Measurements from ENCODE around the gene TBX15. TPM values are rescaled to one million over a fixed set of nuclear protein-coding genes. Genes with fewer than 3 reads are reported as not detected.
A peak's percentile ranks its signal among the peaks of the same experiment; 100 is the strongest.
"Not testable (repeated sequence)": the region's sequence is repeated elsewhere in the genome, so short reads cannot be mapped to it uniquely, and the experiment has no call there.

The TBX15 gene
- polyA plus RNA-seq, 10 donors, result 44.9 to 72.2 (median 59.0) TPM

- DNase-seq, result no peak
Measured at GRCh38 chr1:118931876-118932275, 56.3 kb downstream of the TBX15 start.

DNA sequence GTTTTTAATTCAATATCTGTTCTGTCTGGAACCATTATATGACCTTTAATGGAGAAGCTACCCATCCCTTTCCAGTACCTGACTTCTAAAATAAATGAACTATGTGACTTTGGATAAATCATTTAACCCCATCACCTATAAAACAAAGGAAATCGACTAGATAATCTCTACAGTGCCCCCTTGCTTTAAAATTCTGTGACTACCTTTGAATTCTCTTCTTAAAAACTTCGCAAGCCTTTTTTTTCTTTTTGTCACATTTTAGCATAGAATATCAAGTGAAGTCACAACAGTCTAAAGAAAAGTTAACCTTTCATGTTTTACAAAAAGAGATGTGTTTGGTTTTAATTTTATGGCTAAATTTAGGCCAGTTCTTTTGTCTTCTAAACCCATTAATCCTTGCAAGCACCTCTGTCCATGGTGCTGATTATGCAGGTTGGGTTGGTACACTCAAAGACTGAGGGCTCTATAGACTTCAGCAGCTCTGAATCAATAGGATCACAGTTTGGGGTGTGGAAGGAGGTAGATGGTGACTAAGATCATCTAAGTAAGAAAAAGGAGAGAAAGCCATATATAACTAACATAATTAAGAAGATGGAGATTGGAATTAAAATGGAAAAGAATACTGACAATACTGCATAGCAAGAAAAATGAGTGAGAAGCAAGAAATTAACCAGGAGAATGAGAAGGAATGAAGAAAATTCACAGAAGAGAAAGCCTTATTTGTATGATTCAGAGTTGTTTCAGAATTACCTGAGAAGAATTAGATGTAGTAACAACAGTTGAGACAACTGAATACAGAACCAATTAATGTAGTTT is 59.2 kb downstream of the TBX15 start:
- peak in 2 of 3 donors; percentile 56 to 59 for DNase-seq

- DNase-seq, result no peak
Measured at GRCh38 chr1:118927427-118928187, 60.5 kb downstream of the TBX15 start.

GRCh38 chr1:118926261-118926660 is 61.9 kb downstream of the TBX15 start:
- no peak for DNase-seq

GRCh38 chr1:118925651-118926050 is 62.5 kb downstream of the TBX15 start:
- no peak for DNase-seq

- DNase-seq, result no peak
Measured at GRCh38 chr1:118923319-118923718, 64.8 kb downstream of the TBX15 start.

GRCh38 chr1:118921994-118922393 is 66.1 kb downstream of the TBX15 start:
- no peak for DNase-seq

- peak in 2 of 3 donors; percentile 41 to 72 for DNase-seq
Measured at GRCh38 chr1:118920124-118920717, 67.9 kb downstream of the TBX15 start.

- DNase-seq, result peak in 1 of 3 donors; percentile 22
Measured at GRCh38 chr1:118918940-118919259, 69.2 kb downstream of the TBX15 start.

DNA sequence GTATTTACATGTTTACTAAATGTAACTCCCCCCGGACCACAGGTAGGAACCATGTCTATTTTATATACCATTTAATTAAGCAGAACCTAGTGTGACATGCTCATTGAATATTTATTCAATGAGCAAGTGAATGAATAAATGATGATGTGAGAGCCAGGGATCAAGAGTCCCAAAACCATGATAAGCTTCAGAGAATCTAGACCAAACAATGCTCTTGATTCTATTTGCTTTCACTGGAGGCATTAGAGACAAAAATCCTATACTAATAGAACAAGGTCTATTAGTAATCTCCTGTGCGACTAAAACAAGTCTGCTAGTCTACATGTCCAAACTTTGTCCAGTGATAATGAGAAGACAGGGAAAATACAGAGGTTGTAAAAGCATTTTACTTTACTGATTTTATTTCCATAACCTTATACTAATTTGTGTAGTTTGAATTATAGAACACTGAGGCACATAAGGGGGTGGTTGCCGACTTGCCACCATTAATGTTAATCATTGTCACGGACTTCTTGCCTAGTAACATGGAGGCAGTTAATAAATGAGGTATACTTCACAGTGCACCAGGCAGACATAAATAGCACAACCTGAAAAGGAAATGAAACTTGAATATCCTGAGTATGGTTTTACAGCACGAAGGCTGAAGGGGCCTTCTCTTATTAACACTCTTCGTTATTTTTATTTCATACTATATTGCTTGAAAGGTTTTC is 69.8 kb downstream of the TBX15 start:
- no peak for DNase-seq

DNA sequence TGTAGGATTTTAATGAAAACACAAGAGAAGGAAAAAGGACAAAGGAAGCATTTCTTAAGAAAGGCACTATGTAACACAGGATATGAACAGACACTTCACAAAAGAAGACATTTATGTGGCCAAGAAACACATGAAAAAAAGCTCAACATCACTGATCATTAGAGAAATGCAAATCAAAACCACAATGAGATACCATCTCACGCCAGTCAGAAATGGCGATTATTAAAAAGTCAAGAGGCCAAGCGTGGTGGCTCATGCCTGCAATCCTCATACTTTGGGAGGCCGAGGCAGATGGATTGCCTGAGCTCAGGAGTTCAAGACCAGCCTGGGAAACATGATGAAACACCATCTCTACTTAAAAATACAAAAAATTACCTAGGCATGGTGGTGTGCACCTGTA is 71.8 kb downstream of the TBX15 start:
- not testable (repeated sequence) for DNase-seq

DNA sequence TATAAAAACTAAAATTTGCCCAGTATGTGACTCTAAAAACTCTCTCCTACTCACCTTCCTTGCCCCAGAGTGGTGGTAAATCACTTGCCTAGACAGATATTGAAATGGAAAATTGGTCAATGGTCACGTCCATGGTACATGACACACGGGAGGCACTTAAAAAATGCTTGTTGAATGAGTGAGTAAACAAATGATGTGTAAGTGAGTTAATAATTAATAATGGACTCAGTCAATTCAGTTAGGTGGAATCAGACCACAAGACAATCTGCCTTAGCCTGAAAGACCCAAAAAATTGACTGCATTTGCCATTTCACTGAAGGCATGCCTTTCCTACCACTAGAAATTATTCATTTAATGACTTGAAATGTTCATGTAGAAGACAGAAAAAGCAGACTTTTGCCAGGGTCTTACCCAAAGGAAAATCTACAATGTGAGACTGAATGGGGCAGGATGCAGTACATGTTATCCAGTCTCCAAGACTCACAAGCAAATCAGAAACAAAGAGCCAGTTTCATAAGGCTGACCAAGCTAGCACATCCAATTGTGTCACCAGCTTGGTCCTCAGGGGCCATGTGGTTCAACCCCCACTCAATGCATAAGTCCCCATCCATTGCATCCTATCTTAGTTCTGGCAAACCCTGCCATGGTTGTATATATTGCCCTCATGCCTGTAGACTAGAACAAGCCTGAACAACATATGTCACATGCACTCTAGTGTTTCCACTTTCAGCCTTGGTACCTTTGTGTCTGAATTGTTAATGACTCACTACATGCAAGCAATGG is 73.6 kb downstream of the TBX15 start:
- no peak for DNase-seq

GRCh38 chr1:118913818-118914217 is 74.3 kb downstream of the TBX15 start:
- DNase-seq, result no peak

DNA sequence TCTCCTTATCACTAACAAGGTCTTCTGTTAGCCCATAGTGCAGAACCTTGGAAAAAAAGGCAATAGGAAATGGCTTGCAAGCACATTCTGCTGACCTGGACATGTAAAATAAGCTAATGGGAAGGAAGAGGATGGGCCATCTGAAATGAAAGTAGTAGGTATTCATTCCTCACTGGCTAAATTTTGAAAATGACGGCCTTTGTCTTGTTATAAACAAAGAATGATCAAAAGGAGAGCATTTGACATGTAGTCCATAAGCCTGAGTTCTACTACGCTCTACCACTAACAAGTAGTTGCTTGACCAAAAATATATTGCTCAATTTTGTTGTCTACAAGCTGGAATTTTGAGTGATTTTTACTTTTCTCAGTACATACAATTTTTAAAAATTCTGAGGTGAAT is 75.6 kb downstream of the TBX15 start:
- no peak for DNase-seq

GRCh38 chr1:118911571-118911970 is 76.6 kb downstream of the TBX15 start:
- no peak for DNase-seq

DNA sequence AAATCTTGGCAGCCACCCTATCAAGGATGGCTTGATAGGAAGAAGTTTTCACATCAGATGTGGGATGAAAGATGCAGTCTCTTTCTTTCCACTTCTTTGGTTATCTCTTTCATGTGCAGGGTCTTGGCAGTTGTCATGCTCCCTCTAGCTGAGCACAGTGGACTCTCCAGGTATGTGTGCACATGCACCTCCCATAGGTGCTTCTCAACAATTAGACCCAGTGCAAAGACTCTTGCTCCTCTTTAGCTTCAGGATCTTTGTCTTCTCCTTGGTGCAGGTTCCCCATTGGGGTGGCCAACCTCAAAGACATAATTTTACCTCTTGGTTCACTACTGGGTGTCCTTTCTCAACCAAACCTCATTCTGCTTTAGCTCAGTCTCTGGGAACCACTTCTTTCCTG is 80.7 kb downstream of the TBX15 start:
- DNase-seq, result no peak

- DNase-seq, result no peak
Measured at GRCh38 chr1:118905671-118906070, 82.5 kb downstream of the TBX15 start.

GRCh38 chr1:118905196-118905595 is 82.9 kb downstream of the TBX15 start:
- DNase-seq, result peak in 2 of 3 donors; percentile 58 to 70

DNA sequence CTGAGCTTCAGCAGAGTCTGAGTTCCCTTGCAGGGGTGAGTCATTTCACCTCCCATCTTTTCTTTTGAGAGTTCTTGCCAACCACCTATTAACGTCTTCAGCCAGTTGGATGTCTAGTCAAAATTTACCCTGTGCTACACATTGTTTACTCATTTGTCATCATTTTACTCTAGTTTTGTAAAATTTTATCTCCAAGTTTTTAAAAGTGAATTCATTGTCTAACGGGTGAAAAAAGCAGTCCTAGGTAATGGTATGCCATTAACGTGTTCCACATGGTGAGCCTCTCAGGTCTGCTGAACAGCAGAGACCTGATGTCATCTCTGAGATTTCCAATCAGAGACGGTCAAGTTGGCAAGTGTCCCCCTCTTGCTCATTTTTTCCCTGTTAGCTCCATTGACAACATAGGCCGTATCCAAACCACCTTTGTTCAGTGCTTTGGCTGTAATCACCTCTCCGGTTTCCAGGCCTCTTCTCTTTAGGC is 85.4 kb downstream of the TBX15 start:
- DNase-seq, result peak; percentile 69 to 81 (median 80)

- no peak for DNase-seq
Measured at GRCh38 chr1:118902299-118902698, 85.8 kb downstream of the TBX15 start.

All from muscle of back (tissue), 11 donors.